ENCODE measurements around the gene SPCS2. TPM values are rescaled to one million over a fixed set of nuclear protein-coding genes. Genes with fewer than 3 reads are reported as not detected.

The SPCS2 gene
- total RNA-seq, 1 donor from 2014 or later = 14.7 TPM

GRCh38 chr11:75001686-75002085 is 52.6 kb downstream of the SPCS2 start:
- no peaks in the 10 kb centered on the region for H3K27me3 ChIP-seq (ENCODE audit: control insufficient read depth, insufficient read depth, low read length)
- DNase-seq (ENCODE audit: low read depth) (no peak), FAIRE-seq (no peak)
- TF ChIP-seq, protein P1, sequence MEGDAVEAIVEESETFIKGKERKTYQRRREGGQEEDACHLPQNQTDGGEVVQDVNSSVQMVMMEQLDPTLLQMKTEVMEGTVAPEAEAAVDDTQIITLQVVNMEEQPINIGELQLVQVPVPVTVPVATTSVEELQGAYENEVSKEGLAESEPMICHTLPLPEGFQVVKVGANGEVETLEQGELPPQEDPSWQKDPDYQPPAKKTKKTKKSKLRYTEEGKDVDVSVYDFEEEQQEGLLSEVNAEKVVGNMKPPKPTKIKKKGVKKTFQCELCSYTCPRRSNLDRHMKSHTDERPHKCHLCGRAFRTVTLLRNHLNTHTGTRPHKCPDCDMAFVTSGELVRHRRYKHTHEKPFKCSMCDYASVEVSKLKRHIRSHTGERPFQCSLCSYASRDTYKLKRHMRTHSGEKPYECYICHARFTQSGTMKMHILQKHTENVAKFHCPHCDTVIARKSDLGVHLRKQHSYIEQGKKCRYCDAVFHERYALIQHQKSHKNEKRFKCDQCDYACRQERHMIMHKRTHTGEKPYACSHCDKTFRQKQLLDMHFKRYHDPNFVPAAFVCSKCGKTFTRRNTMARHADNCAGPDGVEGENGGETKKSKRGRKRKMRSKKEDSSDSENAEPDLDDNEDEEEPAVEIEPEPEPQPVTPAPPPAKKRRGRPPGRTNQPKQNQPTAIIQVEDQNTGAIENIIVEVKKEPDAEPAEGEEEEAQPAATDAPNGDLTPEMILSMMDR (IDR thresholded peaks at IDR 0.05; ENCODE audit: insufficient read depth, low read length, severe bottlenecking) = no peak
- H3K4me3 ChIP-seq (ENCODE audit: low read depth, low read length) = no peak overlapping the region
- H3K36me3 ChIP-seq (ENCODE audit: control insufficient read depth, insufficient read depth, low read length) = peaks cover 5% of the 10 kb centered on the region

DNA sequence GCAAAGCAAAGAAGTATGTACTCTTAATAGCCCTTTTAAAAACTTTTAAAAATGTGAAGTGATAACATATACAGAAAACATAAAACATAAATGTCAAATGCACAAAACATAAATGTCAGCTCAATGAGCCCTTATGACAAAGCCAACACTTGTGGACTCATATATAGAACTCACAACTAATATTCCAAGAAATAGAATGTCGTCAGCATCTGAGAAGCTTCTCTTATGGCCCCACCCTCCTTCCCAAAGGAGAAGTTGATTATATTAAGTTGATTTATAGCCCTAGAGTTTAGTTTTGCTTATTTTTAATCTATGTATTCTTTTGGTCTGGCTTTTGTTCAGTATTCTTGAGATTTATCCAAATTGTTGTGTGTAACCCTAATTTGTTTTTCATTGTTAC is 53.5 kb downstream of the SPCS2 start:
- no peak for DNase-seq (ENCODE audit: low read depth)
- no peak for FAIRE-seq
- Histone ChIP-seq H3K27me3 (ENCODE audit: control insufficient read depth, insufficient read depth, low read length) (no peaks in the 10 kb centered on the region), H3K4me3 (ENCODE audit: low read depth, low read length) (no peak overlapping the region), H3K36me3 (ENCODE audit: control insufficient read depth, insufficient read depth, low read length) (peaks cover 7% of the 10 kb centered on the region)
- TF ChIP-seq, protein P1 (IDR thresholded peaks at IDR 0.05; ENCODE audit: insufficient read depth, low read length, severe bottlenecking) = no peak

GRCh38 chr11:75004215-75004614 is 55.1 kb downstream of the SPCS2 start:
- TF ChIP-seq, protein P1 (IDR thresholded peaks at IDR 0.05; ENCODE audit: insufficient read depth, low read length, severe bottlenecking) = no peak
- H3K27me3 ChIP-seq (ENCODE audit: control insufficient read depth, insufficient read depth, low read length) = no peaks in the 10 kb centered on the region
- no peak for FAIRE-seq
- H3K4me3 ChIP-seq (ENCODE audit: low read depth, low read length) = no peak overlapping the region
- no peak for DNase-seq (ENCODE audit: low read depth)
- peaks cover 7% of the 10 kb centered on the region for H3K36me3 ChIP-seq (ENCODE audit: control insufficient read depth, insufficient read depth, low read length)

DNA sequence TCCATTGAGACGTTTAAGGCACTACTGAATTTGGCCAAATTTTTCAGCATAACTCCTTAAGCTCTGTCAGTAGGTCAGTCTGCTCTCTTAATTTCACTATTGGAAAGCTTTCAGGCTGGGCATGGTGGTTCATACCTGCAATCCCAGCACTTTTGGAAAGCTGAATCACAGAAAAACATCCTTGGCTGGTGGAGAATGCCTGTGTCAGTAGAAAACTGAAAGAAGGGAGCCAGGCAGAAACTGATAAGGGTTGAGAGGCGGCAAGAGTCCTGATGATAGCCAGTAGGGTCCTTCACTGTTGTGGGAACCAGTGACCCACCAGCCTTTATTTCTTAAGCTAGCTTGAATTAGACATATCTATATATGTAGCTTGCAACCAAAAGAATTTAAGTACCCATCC is 62.3 kb downstream of the SPCS2 start:
- no peak for DNase-seq (ENCODE audit: low read depth)
- Histone ChIP-seq H3K27me3 (ENCODE audit: control insufficient read depth, insufficient read depth, low read length) (no peaks in the 10 kb centered on the region), H3K4me3 (ENCODE audit: low read depth, low read length) (no peak overlapping the region), H3K36me3 (ENCODE audit: control insufficient read depth, insufficient read depth, low read length) (peaks cover 2% of the 10 kb centered on the region)
- TF ChIP-seq, protein P1 (IDR thresholded peaks at IDR 0.05; ENCODE audit: insufficient read depth, low read length, severe bottlenecking) = no peak
- FAIRE-seq = no peak

- TF ChIP-seq, protein P1 (IDR thresholded peaks at IDR 0.05; ENCODE audit: insufficient read depth, low read length, severe bottlenecking) = no peak
- DNase-seq (ENCODE audit: low read depth) (no peak), FAIRE-seq (no peak)
- Histone ChIP-seq H3K27me3 (ENCODE audit: control insufficient read depth, insufficient read depth, low read length) (no peaks in the 10 kb centered on the region), H3K36me3 (ENCODE audit: control insufficient read depth, insufficient read depth, low read length) (peaks cover 2% of the 10 kb centered on the region), H3K4me3 (ENCODE audit: low read depth, low read length) (no peak overlapping the region)
Measured at GRCh38 chr11:75011872-75012271, 62.8 kb downstream of the SPCS2 start.

DNA sequence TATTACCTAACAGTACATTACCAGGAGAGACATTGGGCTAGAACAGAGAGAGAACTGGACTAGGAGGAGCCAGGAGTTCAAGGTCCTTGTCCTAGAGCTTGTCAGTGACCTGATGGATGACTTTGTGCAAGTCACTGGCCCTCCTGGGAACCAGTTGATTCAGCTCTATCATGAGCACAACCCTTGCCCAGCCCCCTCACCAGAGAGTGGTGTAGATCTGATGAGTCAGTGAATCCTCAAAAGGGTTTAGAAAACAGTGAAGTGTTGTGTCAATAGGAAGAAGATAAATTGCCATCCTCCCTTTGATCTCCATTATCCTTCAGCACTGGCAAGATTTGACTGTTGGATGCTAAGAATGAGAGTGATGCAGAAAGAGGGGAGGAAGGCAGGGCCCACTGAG is 64.0 kb downstream of the SPCS2 start:
- H3K36me3 ChIP-seq (ENCODE audit: control insufficient read depth, insufficient read depth, low read length) = no peaks in the 10 kb centered on the region

More for the DNA sequence above, 64.0 kb downstream of the SPCS2 start:
- DNase-seq (ENCODE audit: low read depth) (peak; percentile 40), FAIRE-seq (no peak)
- Histone ChIP-seq H3K27me3 (ENCODE audit: control insufficient read depth, insufficient read depth, low read length) (no peaks in the 10 kb centered on the region), H3K4me3 (ENCODE audit: low read depth, low read length) (no peak overlapping the region)
- TF ChIP-seq, protein P1 (IDR thresholded peaks at IDR 0.05; ENCODE audit: insufficient read depth, low read length, severe bottlenecking) = no peak

Data from bronchial epithelial cell (primary cell).